ENCODE results near the gene SRGAP3.

DNA sequence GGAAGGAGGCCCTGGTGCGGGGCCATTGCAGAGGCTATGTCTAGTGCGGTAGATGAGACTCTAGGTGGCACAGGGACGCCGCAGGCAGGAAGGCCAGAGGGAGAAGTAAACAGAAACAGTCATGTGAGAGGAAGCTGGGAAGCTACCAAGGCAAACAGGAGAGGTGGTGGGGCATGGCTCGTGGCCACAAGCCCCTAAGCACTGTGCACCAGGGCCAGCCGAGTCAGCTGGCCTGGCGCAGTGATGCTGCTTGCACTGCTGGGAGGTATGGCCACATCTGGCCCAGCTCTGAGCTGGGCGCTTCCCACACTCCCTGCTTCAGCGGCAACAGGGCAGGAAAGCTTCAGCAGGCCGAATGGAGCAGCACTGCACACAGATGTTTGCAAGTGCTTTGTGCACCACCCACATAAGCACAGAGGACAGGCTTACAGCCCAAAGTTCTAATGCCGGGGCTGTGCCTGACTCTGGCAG is 76.6 kb downstream of the SRGAP3 start:
- TF ChIP-seq EP300 (IDR thresholded peaks at IDR 0.05) (no peak), POLR2A (IDR thresholded peaks at IDR 0.05) (no peak), POLR2AphosphoS5 (IDR thresholded peaks at IDR 0.05) (no peak)
- TF ChIP-seq, protein P1, sequence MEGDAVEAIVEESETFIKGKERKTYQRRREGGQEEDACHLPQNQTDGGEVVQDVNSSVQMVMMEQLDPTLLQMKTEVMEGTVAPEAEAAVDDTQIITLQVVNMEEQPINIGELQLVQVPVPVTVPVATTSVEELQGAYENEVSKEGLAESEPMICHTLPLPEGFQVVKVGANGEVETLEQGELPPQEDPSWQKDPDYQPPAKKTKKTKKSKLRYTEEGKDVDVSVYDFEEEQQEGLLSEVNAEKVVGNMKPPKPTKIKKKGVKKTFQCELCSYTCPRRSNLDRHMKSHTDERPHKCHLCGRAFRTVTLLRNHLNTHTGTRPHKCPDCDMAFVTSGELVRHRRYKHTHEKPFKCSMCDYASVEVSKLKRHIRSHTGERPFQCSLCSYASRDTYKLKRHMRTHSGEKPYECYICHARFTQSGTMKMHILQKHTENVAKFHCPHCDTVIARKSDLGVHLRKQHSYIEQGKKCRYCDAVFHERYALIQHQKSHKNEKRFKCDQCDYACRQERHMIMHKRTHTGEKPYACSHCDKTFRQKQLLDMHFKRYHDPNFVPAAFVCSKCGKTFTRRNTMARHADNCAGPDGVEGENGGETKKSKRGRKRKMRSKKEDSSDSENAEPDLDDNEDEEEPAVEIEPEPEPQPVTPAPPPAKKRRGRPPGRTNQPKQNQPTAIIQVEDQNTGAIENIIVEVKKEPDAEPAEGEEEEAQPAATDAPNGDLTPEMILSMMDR (IDR thresholded peaks at IDR 0.05) = no peak

Measured in gastroesophageal sphincter (tissue), 3 donors.